ENCODE results near the gene CLEC12A.
"Not testable (repeated sequence)": the region's sequence is repeated elsewhere in the genome, so short reads cannot be mapped to it uniquely, and the experiment has no call there.

CLEC12A gene

DNA sequence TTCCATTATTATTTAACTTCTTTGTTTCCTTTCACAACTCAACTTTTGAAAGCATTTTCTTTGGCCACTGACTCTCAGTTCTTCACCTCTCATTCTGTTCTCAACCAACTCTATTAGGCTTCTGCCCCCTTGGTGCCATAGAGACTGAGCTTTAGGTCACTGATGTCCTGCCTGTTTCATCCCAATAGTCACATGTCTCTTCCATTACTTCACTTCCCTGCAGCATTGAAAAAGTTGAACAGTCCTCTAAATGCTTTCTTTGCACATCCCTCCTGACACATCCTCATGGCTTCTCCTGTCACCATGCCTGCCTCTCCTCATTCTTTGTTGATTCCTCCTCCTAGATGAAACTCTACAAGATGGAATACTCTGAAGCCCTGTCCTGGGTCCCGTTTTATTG is 2.7 kb downstream of the CLEC12A start:
- no peak for DNase-seq

DNA sequence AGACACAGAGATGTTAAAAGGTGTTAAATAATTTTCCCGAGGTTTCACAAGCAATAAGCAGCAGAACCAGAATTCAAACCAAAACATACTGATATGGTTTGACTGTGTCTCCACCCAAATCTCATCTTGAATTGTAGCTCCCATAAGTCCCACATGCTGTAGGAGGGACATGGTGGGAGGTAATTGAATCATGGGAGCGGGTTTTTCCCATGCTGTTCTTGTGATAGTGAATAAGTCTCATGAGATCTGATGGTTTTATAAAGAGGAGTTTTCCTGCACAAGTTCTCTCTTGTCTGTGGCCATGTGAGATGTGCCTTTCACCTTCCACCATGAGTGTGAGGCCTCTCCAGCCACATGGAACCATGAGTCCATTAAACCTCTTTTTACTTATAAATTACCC is 3.5 kb downstream of the CLEC12A start:
- not testable (repeated sequence) for DNase-seq

GRCh38 chr12:9975614-9976013 is 4.4 kb downstream of the CLEC12A start:
- DNase-seq, result no peak

DNA sequence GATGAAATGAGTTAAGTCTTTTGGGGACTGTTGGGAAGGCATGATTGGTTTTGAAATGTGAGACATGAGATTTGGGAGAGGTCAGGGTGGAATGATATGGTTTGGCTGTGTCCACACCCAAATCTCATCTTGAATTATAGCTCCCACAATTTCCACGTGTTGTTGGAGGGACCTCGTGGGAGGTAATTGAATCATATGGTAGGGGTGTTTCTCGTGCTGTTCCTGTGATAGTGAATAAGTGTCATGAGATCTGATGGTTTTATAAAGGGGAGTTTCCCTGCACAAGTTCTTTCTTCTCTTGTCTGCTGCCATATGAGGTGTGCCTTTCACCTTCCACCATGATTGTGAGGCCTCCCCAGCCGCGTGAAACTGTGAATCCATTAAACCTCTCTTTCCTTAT is 5.4 kb downstream of the CLEC12A start:
- not testable (repeated sequence) for DNase-seq

- DNase-seq, result no peak
Measured at GRCh38 chr12:9977916-9978315, 6.7 kb downstream of the CLEC12A start.

DNA sequence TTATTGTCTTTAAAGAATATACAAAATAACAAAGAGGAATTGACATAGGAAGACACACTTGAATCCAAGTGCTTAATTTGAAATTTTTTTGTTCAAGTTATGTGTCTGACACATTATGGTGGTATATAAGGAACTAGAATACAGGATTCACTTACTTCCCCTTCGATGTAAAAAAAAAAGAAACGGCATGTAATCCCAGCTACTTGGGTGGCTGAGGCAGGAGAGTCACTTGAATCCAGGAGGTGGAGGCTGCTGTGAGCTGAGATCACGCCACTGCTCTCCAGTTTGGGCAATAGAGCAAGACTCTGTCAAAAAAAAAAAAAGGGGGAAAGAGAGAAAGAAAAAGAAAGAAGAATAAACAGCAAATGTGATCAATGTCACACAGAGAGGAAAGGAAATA is 8.9 kb downstream of the CLEC12A start:
- DNase-seq, result no peak

DNA sequence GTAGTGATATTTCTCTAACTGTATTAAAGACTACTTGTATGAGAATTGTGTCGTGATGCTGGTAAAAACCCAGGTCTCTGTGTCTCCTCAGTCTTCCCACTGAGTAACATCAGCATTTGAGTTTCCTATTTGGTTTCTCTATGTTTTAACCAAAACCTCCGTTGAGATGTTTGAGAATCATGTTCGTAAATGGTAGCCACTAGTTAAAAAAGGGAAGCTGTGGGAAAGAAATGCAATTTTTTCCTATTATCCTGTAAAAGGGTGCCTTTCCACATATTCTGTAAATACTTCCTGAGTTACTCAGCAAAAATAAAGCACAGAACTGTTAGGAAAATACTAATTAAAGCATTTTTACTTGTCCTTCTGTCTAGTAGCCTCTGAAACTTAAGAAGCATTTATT is 20.7 kb downstream of the CLEC12A start:
- no peak for DNase-seq

GRCh38 chr12:9992296-9992695 is 21.1 kb downstream of the CLEC12A start:
- no peak for DNase-seq

- DNase-seq, result no peak
Measured at GRCh38 chr12:9999016-9999415, 27.8 kb downstream of the CLEC12A start, which contains the start of gene CLEC1B. TSS of gene CLEC1B (minus strand) at chr12:9999121. CDS start at chr12:9999100, 21 bp downstream.

DNA sequence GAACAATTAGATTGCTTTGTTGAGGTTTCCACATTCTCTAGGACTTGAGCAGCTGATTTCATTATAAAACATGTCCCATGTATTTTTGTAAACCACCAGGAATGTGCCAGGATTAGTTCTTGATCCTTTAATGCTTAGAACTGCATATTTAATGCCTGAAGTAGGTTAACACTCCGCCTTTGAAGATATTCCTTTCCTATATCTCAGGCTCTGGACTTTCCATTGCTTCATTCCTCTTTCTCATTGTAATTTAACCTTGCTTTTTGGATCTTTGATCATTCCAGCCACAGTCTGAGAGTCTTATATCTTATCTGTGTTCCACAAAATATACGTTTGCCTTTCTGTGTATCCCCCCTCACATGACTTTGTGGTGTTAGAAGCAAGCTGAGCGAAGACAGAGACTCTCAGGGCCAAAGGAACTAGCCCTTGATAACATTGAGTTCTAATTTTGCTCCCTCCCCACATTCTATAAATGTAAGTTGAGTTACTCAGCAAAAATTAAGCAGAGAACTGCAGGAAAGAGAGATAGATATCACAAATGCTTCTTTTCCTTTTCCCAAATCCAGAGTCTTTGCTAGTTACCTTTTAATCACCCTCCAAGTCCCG is 30.1 kb downstream of the CLEC12A start:
- no peak for DNase-seq

GRCh38 chr12:10012630-10013330 is 41.6 kb downstream of the CLEC12A start:
- no peak for DNase-seq

- no peak for DNase-seq
Measured at GRCh38 chr12:10015450-10015849, 44.2 kb downstream of the CLEC12A start.

- no peak for DNase-seq
Measured at GRCh38 chr12:10016881-10017280, 45.7 kb downstream of the CLEC12A start.

- no peak for DNase-seq
Measured at GRCh38 chr12:10018386-10018785, 47.2 kb downstream of the CLEC12A start.

DNA sequence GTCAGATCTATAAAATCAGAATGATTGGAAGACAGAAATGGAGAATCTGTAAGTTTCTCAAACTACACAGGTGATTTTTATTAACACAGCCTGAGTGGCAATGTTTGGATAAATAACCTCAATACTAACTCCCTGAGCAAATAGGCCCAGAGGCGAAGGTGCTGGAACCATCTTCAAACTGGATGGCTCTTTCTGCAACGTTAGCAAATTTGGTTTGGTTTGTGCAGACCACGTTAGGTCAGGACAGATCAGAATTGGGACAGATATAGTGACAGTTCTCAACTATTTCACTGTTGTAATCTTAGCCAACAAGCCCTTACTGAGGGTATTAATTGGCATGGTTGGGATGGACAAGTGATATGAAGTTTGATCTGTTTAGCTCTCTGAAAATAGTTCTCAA is 50.1 kb downstream of the CLEC12A start:
- no peak for DNase-seq

- DNase-seq, result no peak
Measured at GRCh38 chr12:10025236-10025635, 54.0 kb downstream of the CLEC12A start.

GRCh38 chr12:10026666-10027065 is 55.5 kb downstream of the CLEC12A start:
- DNase-seq, result not testable (repeated sequence)

GRCh38 chr12:10027311-10027710 is 56.1 kb downstream of the CLEC12A start:
- DNase-seq, result no peak

- DNase-seq, result no peak
Measured at GRCh38 chr12:10027721-10028120, 56.5 kb downstream of the CLEC12A start.

GRCh38 chr12:10030446-10030845 is 59.2 kb downstream of the CLEC12A start, which contains the start of gene CLEC9A:
TSS of gene CLEC9A (plus strand) at chr12:10030682. CDS start at chr12:10052688, 22,006 bp downstream.
- no peak for DNase-seq

GRCh38 chr12:10031321-10031720 is 60.1 kb downstream of the CLEC12A start:
- no peak for DNase-seq

DNA sequence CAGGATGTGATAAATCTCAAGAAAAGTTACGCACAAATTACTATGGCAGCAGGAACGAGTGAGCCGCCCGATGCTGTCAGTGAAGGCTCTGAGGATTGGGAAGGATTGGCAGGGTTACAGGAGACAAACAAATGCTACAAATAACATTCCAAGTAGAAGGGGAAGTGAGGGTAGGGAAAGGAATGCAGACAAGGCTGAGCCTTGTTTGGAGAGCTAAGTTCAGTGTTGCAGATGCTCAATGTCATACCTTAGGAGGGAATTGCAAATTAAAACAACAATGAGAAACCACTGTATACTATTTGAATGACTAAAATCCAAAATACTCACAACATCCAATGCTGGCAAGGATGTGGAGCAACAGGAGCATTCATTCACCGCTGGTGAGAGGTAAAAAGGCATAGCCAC is 60.6 kb downstream of the CLEC12A start:
- no peak for DNase-seq

- no peak for DNase-seq
Measured at GRCh38 chr12:10033783-10034545, 62.8 kb downstream of the CLEC12A start.

Measured in NCI-H1092 (cell line).